ENCODE measurements around the gene MACROH2A2.
"Not testable (repeated sequence)": the region's sequence is repeated elsewhere in the genome, so short reads cannot be mapped to it uniquely, and the experiment has no call there.

Gene MACROH2A2

DNA sequence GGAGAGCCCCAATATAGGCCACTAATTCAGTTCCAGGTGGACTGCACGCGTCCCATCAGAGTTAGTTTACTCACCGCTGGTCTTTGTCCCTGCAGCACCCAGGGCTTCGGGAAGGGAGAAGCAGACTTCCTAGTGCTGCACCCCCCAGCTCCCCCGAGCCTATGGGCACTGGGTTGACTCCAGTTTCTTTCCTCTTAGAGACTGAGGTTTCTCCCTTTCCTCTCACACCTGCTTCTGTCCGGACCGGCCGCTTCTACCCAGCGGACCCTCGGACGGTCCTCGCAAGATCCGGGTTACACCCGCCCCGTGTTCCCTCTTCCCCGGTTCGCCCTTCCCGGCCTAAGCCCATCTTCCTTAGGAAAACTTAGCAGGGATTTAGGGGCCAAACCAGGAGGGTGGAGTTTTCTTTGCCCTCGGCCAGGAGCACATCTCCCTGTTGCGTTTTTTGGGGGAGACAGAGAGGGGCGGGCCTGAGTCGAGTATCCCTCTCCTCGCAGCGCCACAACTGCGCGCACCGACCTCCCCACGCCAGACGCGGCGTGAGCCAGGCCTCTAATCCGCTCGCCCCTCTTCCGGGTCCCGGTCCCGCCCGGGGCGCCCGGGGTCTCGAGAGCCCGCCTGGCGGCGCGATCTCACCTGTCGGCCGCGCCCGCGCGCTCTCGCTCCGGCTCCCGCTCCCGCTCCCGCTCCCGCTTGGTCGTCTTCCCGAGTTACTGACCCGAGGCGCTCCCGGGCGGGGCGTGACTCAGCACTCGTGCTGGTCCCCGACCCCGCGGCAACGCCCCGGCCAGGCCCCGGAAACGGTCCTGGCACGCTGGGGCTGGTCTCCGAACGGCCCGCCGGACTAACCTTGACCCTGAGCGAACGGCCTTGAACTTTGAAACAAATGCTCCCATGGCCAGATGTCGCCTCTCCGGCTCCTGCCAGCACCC is 79.7 kb downstream of the MACROH2A2 start, which contains the start of gene AIFM2:
TSS of gene AIFM2 (minus strand) at position 728 of the 932 bp plus-strand sequence. CDS start 8,741 bp downstream, outside the sequence.
- no peak for DNase-seq

DNA sequence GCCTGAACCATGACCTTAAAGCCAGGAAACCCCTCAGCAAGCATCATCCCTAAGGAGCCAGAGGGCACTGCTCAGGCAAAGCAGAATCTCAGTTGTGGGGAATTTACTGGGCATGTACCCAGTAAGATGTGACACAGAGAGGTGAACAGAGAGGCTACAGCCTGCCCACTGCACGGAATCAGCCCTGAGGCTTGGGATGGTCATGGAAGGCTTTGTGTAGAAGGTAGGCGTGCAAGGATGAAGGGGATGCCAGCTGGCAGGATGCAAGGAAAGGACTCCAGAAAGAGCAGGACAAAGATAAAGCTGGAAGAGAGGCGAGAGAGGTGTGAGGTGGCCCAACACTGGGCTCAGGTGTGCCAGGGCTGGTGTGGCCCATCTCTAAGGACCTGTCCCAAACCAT is 82.4 kb downstream of the MACROH2A2 start:
- DNase-seq, result no peak

DNA sequence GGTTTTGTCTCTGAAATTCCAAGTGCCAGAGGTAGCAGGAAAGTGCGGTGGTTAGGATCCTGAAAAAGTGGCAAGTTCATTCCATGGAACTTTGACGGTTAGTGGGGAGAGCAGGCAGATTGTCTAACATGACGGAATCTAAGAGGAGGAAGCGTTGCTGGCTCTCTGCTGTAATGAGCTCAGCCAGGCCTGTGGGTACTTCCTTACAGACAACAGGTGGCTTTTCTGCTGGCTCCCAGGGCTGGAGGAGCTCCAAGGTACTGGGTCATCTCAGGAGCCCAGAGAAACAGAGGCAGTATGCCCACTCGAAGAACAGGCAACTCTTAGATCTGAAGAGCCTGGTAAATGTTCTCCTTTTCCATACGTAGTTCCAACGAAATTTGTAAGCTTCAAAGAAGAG is 83.0 kb downstream of the MACROH2A2 start:
- no peak for DNase-seq

DNA sequence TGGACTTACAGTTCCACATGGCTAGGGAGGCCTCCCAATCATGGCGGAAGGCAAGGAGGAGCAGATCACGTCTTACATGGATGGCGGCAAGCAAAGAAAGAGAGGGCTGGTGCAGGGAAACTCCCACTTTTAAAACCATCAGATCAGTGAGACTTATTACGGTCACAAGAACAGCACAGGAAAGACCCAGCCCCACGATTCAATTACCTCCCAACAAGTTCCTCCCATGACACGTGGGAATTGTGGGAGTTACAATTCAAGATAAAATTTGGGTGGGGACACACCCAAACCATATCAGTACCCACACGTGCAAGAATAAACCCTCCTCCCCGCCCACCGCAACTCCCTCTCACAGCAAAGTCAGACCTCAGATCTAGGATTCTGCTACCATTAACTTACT is 84.5 kb downstream of the MACROH2A2 start:
- DNase-seq, result no peak

DNA sequence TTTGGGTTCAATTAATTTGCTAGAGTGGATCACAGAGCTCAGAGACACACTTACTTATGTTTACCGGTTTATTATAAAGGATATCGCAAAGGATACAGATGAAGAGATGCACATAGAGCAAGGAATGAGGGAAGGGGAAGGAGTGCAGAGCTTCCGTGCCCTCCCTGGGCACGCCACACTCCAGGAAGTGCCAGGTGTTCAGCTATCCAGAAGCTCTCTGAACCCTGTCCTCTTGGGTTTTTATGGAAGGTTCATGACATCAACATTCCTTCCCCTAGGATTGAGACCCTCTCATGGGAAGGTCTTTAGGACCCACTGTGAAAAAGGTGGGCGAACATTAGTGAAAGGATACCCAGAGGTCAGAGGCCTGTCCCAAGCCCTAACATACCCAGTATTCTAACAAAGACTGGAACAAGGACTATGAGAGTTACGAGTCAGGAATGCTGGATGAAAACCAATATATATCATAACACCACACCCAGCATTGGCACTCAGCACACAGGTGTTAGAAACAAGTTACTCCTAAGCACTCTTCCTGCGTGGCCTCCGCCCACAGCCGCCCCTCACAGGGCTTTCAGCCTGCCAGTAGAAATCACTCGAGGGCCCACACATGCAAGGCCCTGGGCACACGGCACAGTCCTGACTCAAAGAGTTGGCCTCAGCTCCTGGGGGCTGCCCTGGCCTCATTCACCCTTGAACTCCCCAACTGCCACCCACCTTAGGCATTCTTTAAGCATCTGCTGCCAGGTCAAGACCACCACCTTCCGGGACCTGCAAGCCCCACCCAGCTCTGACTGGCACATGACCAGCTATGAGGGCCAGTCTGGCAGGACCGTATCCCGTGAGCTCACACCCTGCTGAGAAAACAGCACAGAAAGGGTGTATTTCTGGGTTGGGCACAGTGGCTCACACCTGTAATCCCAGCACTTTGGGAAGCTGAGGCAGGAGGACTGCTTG is 85.6 kb downstream of the MACROH2A2 start:
- DNase-seq, result no peak

DNA sequence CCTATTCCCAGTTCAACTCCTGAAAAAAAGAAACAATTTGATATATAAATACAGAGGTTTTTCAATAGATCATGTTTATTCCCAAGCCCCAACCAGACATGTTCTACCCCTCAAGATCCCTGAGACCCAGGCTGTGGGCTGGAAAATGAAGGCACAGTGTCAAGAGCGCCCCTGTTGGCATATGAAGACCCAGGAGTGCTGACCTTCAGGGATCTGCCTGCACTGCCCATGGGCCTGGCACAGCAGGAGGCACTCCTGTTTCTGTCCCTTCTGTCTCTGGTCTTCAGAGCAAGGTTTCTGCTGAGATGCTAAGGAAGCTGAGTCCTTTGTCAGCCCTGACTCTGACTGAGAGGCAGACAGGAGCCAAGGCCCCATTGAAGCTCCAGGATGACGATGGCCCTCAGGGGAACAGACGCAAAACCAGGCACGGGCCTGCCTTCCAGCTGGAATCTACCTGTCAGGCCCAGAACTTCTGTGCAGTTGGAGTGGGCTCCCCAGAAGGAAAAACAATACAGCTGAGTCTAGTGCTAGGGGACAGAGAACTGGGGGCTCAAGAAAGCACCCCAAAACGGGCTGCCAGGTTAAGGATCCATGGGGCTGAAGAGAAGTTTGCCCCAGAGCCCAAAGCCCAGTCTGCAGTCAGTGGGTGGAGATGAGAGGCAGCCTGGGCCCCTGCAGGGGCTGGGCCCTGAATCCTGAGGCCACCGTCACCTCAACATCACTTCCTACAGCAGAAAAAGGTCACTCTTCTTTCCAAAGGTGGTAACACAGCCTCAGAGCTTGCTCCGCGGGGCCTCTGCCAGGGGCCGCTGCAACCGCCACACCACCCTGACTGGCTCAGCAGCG is 86.7 kb downstream of the MACROH2A2 start:
- DNase-seq, result no peak

DNA sequence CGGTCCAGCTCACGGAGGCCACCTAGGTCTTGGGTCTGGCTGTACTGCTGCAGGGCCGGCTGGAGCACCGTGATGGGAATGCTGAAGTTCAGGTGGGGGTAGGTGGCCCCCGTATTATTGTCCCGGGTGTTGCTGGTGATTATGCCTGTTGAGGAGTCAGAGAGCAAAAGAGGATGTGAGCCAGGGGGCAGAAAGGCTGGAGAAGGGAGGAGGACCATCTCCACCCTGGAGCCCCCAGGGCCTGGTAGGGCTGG is 87.3 kb downstream of the MACROH2A2 start:
- no peak for DNase-seq

DNA sequence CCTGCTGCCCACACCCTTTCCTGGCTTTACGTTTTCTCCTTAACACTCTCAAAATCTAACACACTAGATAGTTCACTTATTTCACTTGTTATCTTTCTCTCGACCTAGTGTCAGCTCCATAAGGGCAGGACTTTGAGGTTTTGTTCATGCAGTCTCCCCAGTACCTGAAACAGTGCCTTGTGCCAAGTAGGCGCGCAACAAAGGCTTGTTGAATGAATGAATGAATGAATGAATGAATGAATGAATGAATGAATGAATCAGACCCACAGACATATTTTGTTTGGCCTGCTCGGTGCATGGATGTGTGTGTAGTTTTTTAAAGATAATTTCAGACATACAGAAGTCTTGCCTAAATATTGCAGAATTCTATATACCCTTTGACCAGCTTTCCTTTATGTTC is 87.7 kb downstream of the MACROH2A2 start:
- DNase-seq, result no peak

DNA sequence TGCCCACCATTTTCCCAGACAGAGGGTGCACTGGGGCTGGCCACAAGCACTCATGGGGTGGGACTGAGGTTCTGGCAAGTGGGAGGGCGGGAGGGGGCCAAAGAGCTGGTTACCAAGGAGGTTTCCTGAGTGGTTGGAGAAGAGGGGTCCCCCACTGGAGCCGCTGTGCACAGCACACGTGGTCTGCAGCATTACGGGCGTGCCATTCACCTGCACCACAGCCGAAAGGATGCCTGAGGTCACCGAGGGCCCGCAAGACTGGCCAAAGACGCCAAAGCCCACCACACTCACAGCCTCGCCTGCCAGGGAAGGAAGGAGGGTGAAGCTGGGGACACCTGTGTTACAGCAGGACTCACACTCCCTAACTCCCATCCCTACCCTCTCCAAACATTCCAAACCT is 89.9 kb downstream of the MACROH2A2 start:
- no peak for DNase-seq

DNA sequence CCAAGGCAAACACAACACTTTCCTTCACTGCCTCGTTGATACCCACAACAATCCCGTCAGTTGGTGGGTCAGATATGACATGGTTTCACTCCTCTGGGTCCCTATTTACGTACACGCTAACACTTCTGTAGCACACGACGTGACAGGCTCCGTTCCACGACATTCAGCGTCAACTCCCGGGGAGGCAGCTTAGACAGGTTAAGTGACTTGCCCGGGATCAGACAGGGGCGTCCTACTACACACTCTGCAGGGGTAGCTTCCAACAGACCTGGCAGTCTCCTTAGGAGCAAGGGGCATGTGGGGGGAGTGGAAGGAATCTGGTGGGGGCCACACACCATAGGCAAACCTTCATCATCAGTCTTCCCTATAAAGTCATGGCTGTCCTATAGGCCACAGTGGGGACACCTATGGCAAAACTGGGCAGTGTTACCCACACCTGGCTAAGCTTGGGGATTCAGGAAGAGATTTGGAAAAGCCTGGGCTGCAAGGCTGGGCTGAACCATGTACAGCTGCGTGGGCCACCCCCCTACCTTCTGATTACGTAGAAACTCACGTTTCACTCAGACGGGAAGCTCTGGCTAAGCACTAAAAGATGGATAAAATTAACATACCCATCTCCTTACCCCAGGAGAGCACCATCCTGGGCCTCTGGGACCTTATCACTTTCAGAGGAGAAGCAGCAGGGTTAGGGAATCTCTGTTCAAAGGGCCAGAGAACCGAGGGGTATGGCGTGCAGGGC is 91.9 kb downstream of the MACROH2A2 start:
- no peak for DNase-seq

DNA sequence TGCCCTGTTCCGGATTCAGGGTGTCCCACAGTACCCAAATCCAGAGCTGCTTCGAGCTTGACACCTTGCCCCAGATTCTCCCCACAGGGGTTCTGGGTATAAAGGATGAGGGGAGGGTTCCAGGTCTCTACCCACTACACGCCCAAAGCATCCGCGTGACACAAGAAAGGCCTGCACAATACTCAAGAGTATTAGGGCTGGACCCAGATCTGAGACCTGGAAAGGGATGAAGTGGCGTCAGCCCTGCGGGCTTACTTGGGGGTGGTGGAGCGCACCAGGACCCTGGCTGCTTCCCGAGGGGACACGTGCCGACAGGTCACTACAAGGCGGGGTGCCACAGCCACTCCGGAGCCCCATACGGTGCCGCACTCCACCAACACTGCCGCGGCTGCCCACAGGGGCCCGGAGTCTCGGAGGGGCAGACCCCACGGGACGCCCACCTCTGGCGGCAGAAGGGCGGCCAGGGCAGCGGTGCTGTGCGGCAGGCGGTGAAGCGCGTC is 92.6 kb downstream of the MACROH2A2 start:
- no peak for DNase-seq

DNA sequence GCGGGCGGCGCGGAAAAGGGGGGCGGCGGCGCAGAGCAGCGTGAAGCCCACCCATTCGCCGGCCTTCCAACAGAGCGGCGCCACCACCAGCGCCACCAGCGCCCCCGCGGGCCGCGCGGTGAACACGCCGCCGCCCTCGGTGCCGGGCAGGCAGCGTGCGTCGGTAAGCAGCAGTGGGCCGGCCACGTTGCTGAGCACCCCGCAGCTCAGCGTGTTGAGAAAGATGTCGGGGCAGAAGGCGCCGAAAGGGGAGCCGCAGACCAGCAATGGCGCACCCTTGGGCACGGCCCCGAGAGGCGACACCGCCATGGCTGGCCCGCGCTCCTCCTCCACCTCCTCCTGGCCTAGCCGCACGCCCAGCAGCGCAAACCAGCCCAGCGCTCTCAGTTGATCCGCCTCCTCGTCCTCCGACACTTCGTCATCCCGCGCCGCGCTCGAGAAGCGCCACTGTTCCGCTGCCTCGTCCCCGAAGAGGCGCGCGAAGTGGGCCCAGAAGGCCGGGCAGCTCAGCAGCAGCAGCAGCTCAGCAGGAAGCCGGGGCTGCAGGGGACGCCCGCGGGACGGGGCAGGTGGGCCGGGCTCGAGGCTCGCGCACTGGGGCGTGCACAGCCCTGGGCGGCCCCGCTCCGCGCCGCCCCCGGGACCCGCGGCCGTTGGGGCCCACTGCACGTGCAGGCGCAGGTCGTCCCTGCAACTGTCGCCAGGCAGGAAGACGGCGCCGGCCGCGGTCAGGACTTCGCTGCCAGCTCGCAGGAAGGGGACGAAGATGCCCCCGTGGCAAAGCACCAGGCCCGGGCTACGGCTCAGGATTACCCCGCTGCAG is 93.2 kb downstream of the MACROH2A2 start:
- peak; percentile 5 for DNase-seq

DNA sequence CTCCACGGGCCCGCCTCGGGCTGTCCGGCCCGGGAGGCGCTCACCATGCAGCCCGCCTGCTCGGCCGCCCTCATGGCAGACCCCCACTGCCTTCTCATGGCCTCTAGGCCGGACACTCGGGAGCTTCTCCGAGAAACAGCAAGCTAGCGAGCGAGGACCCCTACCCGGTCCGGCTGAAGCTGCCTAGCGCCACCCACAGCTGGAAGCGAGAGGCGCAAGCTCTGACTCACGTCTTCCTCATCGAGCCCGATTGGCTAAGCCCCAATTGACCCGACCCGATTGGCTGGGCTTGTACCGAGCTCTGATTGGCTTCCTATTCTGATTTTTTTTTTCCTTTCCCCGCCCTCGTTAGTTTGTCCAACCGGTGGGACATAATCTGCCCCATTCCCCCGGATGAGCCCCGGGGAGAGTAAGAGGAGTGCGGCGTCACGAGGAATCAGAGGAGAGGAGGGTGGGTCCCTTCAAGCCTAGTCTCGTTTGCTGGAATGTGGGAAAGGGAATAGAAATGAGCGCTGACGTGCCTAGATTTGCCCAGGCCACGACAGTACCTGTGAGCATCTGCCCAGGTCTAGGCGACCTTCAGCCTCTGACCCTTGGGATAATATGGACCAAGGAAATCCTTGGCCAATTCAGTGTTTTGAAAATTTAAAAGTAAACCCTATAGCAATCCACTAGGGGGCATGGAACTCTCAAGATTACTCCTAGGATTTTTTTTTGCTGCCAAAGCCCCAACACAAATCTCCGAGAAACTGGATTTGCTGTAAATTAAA is 94.0 kb downstream of the MACROH2A2 start, which contains the start of gene TYSND1:
TSS of gene TYSND1 (minus strand) at position 212 of the 770 bp plus-strand sequence. CDS start at position 98, 114 bp downstream.
- DNase-seq, result peak; percentile 92

DNA sequence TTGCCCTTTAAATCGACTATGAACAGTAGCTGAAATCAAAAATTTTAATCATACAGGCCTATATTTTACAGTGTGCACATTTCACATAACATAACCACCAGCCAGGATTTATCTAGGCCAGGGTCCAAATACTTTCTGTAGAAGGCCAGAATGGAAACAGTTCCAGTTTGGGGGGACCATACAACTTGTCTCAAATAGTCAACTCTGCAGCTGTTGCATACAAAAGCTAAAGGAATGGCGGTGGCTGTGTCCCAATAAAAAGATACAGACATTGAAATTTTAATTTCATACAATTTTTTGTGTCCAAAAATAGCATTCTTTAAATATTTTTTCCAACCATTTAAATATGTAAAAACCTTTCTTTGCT is 94.6 kb downstream of the MACROH2A2 start:
- no peak for DNase-seq

DNA sequence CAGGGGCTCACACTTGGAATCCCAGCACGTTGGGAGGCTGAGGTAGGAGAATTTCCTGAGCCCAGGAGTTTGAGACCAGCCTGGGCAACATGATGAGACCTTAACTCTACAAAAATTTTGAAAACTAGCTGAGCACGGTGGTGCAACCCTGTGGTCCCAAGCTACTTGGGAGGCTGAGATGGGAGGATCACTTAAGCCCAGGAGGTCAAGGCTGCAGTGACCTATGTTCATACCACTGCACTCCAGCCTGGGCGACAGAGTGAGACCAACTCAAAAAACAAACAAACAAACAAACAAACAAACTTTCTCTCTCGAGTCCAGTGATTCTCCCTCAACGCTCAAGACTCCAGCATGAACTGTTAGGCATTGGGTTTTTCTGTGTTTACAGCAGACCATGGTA is 95.9 kb downstream of the MACROH2A2 start:
- no peak for DNase-seq

DNA sequence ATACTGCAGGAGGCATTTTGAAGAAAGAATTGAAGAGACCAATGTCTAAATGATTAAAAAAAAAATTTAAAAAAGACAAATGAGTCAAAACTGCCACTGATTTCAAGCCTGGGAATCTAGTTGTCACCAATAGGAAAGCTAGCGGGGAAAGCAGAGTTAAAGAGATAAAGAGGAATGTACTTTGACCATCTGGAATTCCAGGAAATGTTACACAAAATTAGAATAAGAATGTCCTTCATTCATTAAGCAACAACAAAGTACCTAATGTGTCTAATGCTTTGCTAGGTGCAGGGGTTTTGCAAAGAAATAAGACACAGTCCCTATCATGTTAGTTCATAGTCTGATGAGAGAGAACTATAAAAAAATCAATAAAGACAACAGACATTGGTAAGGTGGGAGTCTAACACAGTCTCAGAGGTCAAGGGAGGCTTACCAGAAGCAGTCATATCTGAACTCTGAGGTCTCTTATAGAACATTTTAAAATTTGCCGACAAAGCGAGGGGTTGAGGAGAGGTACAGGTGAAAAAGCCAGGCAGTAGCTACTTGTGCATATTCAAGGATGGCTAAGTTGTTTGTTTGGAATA is 102.7 kb downstream of the MACROH2A2 start:
- DNase-seq, result no peak

DNA sequence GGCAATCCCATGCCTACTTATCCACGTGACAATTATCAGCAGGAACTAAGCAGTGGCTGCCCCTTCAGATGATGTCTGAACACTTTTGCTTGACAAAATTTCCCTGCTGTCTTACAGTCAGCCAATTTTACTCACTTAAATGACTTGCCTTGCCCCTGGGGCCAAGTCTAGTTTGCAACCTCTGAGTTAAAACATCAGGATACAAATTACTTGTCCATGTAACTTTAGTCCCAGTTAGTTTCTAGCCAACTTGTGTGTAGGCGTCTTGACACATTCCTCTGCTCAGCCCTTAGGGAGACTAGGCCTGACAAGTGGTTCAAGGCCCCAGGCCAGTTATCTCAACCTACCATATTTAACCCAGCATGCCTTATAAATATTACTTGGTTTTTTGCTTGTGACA is 105.5 kb downstream of the MACROH2A2 start:
- DNase-seq, result no peak

DNA sequence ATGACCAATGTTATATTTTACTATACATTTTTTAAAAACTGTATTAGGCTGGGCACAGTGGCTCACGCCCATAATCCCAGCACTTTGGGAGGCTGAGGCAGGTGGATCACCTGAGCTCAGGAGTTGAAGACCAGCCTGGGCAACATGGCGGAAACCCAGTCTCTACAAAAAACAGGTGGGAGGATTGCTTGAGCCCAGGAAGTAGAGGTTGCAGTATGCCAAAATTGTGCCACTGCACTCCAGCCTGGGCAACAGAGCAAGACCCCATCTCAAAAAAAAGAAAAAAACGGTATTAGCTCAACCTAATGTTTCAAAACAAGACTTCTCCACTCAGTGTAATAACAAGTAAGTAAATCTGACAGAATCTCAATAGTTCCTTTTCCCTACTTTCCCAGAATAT is 106.7 kb downstream of the MACROH2A2 start:
- not testable (repeated sequence) for DNase-seq

DNA sequence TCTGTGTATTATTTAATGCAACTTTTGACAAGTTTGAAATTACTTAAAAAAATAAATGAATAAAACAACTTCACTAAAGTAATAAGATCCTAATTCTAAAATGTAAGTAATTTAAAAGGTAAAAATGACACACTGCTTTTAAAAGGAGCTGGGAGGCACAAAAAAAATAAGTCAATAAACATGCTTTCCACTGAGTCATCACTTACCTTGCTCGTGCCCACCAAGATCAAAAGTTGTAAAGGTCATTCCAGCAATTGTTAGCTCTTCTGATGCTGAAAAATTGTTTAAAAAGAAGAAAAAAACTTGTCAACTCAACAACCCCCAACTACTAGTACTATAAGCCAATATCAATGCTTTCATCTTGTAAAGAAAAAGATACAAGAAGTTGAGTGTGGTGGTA is 108.2 kb downstream of the MACROH2A2 start:
- no peak for DNase-seq
